ENCODE data around the gene PMAIP1. TPM values are rescaled to one million over a fixed set of nuclear protein-coding genes. Genes with fewer than 3 reads are reported as not detected.

Gene PMAIP1
- total and polyA plus RNA-seq, 4 donors, result 0.08 to 5.5 (median 0.25) TPM

GRCh38 chr18:59902993-59903610, 3.3 kb downstream of the PMAIP1 start:
- peaks cover 0 to 5% (median 0%) of the 10 kb centered on the region in 4 donors for H3K27me3 ChIP-seq (ENCODE audit: control insufficient read depth in 4 of 4, insufficient read depth in 4 of 4, low read length in 3 of 4)
- WGBS, result 87% methylated on average over 8 of the region's 8 CpGs
- DNase-seq (ENCODE audit: low spot score), result no peak
- TF ChIP-seq RXRA (IDR thresholded peaks at IDR 0.05) (no peak), SP1 (IDR thresholded peaks at IDR 0.05) (no peak), HNF4A (conservative IDR thresholded peaks at IDR 0.05) (no peak), EGR1 (IDR thresholded peaks at IDR 0.05; ENCODE audit: low read depth in 2 of 2) (no peak), CTCF (IDR thresholded peaks at IDR 0.05; ENCODE audit: low read depth, low read length, missing input control) (no peak), YY1 (IDR thresholded peaks at IDR 0.05) (no peak), NR2F2 (IDR thresholded peaks at IDR 0.05) (no peak), ATF3 (IDR thresholded peaks at IDR 0.05) (no peak), FOXA1 (IDR thresholded peaks at IDR 0.05) (no peak), ZBTB33 (IDR thresholded peaks at IDR 0.05) (no peak), RAD21 (IDR thresholded peaks at IDR 0.05) (no peak), JUND (IDR thresholded peaks at IDR 0.05) (no peak), FOXA2 (IDR thresholded peaks at IDR 0.05) (no peak), HNF4G (IDR thresholded peaks at IDR 0.05) (no peak), GABPA (IDR thresholded peaks at IDR 0.05 in 1 of 2, conservative IDR thresholded peaks at IDR 0.05 in 1 of 2) (no peak)
- TF ChIP-seq, protein P1, sequence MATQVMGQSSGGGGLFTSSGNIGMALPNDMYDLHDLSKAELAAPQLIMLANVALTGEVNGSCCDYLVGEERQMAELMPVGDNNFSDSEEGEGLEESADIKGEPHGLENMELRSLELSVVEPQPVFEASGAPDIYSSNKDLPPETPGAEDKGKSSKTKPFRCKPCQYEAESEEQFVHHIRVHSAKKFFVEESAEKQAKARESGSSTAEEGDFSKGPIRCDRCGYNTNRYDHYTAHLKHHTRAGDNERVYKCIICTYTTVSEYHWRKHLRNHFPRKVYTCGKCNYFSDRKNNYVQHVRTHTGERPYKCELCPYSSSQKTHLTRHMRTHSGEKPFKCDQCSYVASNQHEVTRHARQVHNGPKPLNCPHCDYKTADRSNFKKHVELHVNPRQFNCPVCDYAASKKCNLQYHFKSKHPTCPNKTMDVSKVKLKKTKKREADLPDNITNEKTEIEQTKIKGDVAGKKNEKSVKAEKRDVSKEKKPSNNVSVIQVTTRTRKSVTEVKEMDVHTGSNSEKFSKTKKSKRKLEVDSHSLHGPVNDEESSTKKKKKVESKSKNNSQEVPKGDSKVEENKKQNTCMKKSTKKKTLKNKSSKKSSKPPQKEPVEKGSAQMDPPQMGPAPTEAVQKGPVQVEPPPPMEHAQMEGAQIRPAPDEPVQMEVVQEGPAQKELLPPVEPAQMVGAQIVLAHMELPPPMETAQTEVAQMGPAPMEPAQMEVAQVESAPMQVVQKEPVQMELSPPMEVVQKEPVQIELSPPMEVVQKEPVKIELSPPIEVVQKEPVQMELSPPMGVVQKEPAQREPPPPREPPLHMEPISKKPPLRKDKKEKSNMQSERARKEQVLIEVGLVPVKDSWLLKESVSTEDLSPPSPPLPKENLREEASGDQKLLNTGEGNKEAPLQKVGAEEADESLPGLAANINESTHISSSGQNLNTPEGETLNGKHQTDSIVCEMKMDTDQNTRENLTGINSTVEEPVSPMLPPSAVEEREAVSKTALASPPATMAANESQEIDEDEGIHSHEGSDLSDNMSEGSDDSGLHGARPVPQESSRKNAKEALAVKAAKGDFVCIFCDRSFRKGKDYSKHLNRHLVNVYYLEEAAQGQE (IDR thresholded peaks at IDR 0.05), result no peak
- no peak overlapping the region for H3K27ac ChIP-seq (ENCODE audit: low read depth in 1 of 2, low read length in 2 of 2)
- peaks cover 0 to 2% (median 0%) of the 10 kb centered on the region in 4 donors for H3K9me3 ChIP-seq (ENCODE audit: control insufficient read depth in 4 of 4, low read length in 3 of 4)
- H3K4me3 ChIP-seq (ENCODE audit: low read depth in 1 of 3, low read length in 3 of 3), result no peak overlapping the region
- peaks cover 6 to 12% (median 9%) of the 10 kb centered on the region in 4 donors for H3K4me1 ChIP-seq (ENCODE audit: control insufficient read depth in 4 of 4, insufficient read depth in 4 of 4, low read length in 3 of 4)
- no peaks in the 10 kb centered on the region for H3K36me3 ChIP-seq (ENCODE audit: control insufficient read depth in 4 of 4, insufficient read depth in 3 of 4, low read depth in 1 of 4, low read length in 3 of 4)
- H3K9ac ChIP-seq (ENCODE audit: low read depth in 1 of 2, low read length in 2 of 2), result no peak overlapping the region

Measured in liver (tissue), 9 donors.